Skeletal muscle satellite cell (primary cell): ENCODE results near the gene APOBEC3F.
"Not testable (repeated sequence)": the region's sequence is repeated elsewhere in the genome, so short reads cannot be mapped to it uniquely, and the experiment has no call there.

Experiments
- H3K27me3 ChIP-seq: 2 replicates; pipeline ENCODE4 v1.7.0; 2013; ENCODE audit warnings: low read length; ENCODE audit not compliant: control insufficient read depth, insufficient read depth
- H3K36me3 ChIP-seq: 2 replicates; pipeline ENCODE4 v1.7.0; 2013; ENCODE audit warnings: mild to moderate bottlenecking, control low read depth, low read length; ENCODE audit not compliant: insufficient read depth
- H3K4me1 ChIP-seq: 2 replicates; pipeline ENCODE4 v1.7.0; 2013; ENCODE audit warnings: low read length; ENCODE audit not compliant: control insufficient read depth, insufficient read depth
- H3K4me2 ChIP-seq: 2 replicates; pipeline ENCODE4 v1.7.0; 2013; ENCODE audit warnings: mild to moderate bottlenecking, low read length
- H3K4me3 ChIP-seq: 2 replicates; pipeline ENCODE4 v1.7.0; 2013; ENCODE audit warnings: low read length
- H3K9ac ChIP-seq: 2 replicates; pipeline ENCODE4 v1.7.0; 2013; ENCODE audit warnings: mild to moderate bottlenecking, low read depth, low read length, moderate library complexity
- H3K9me3 ChIP-seq: replicated peaks from 2 replicates; pipeline ENCODE4 v1.7.0; 2013; ENCODE audit warnings: mild to moderate bottlenecking, control low read depth, low read length

The APOBEC3F gene

GRCh38 chr22:39055658-39056057 lies 15.0 kb downstream of the APOBEC3F start:
- Histone ChIP-seq H3K27me3 (peaks cover 16% of the 10 kb centered on the region), H3K9me3 (no peaks in the 10 kb centered on the region), H3K4me1 (no peaks in the 10 kb centered on the region), H3K9ac (no peak overlapping the region), H3K36me3 (no peaks in the 10 kb centered on the region), H3K4me2 (no peak overlapping the region), H3K4me3 (no peak overlapping the region)

GRCh38 chr22:39061290-39061689 lies 20.6 kb downstream of the APOBEC3F start:
- not testable (repeated sequence) for H3K4me2 ChIP-seq, H3K9ac ChIP-seq, H3K36me3 ChIP-seq, H3K4me1 ChIP-seq, H3K4me3 ChIP-seq, H3K9me3 ChIP-seq
- H3K27me3 ChIP-seq = peaks cover 36% of the 10 kb centered on the region

- H3K4me1 ChIP-seq, H3K4me2 ChIP-seq, H3K9me3 ChIP-seq, H3K4me3 ChIP-seq, H3K36me3 ChIP-seq, H3K9ac ChIP-seq: not testable (repeated sequence)
- peaks cover 37% of the 10 kb centered on the region for H3K27me3 ChIP-seq
Observed at GRCh38 chr22:39061951-39062350, 21.3 kb downstream of the APOBEC3F start.

GRCh38 chr22:39063904-39064303 lies 23.2 kb downstream of the APOBEC3F start:
- H3K4me1 ChIP-seq, H3K4me2 ChIP-seq, H3K4me3 ChIP-seq, H3K9ac ChIP-seq, H3K9me3 ChIP-seq, H3K36me3 ChIP-seq: not testable (repeated sequence)
- peaks cover 52% of the 10 kb centered on the region for H3K27me3 ChIP-seq

GRCh38 chr22:39066442-39067276 lies 26.0 kb downstream of the APOBEC3F start:
- H3K9ac ChIP-seq, H3K4me1 ChIP-seq, H3K36me3 ChIP-seq, H3K9me3 ChIP-seq, H3K4me3 ChIP-seq, H3K4me2 ChIP-seq: not testable (repeated sequence)
- H3K27me3 ChIP-seq = peaks cover 39% of the 10 kb centered on the region

- Histone ChIP-seq H3K9me3 (no peaks in the 10 kb centered on the region), H3K4me1 (no peaks in the 10 kb centered on the region), H3K9ac (no peak overlapping the region), H3K4me2 (no peak overlapping the region), H3K27me3 (peaks cover 29% of the 10 kb centered on the region), H3K4me3 (no peak overlapping the region), H3K36me3 (no peaks in the 10 kb centered on the region)
Observed at GRCh38 chr22:39068033-39068785, 27.5 kb downstream of the APOBEC3F start.

GRCh38 chr22:39070186-39070585 lies 29.5 kb downstream of the APOBEC3F start:
- Histone ChIP-seq H3K36me3 (no peaks in the 10 kb centered on the region), H3K27me3 (peaks cover 29% of the 10 kb centered on the region)

GRCh38 chr22:39072581-39072981 lies 31.9 kb downstream of the APOBEC3F start:
- H3K36me3 ChIP-seq, H3K4me1 ChIP-seq, H3K9me3 ChIP-seq, H3K4me2 ChIP-seq, H3K4me3 ChIP-seq, H3K9ac ChIP-seq: not testable (repeated sequence)
- peaks cover 22% of the 10 kb centered on the region for H3K27me3 ChIP-seq

More at GRCh38 chr22:39070186-39070585, 29.5 kb downstream of the APOBEC3F start:
- H3K9me3 ChIP-seq = no peaks in the 10 kb centered on the region
- H3K4me3 ChIP-seq = no peak overlapping the region
- H3K4me2 ChIP-seq = no peak overlapping the region
- H3K9ac ChIP-seq = no peak overlapping the region
- H3K4me1 ChIP-seq = no peaks in the 10 kb centered on the region

- Histone ChIP-seq H3K4me1 (peaks cover 7% of the 10 kb centered on the region), H3K36me3 (no peaks in the 10 kb centered on the region), H3K4me2 (no peak overlapping the region), H3K27me3 (peaks cover 13% of the 10 kb centered on the region), H3K9ac (no peak overlapping the region), H3K9me3 (no peaks in the 10 kb centered on the region), H3K4me3 (no peak overlapping the region)
Observed at GRCh38 chr22:39073981-39074380, 33.3 kb downstream of the APOBEC3F start.

- H3K9ac ChIP-seq, H3K4me1 ChIP-seq: not testable (repeated sequence)
- H3K4me3 ChIP-seq = peak overlapping the region; percentile 19
Observed at GRCh38 chr22:39076155-39077025, 35.7 kb downstream of the APOBEC3F start.

More at GRCh38 chr22:39076155-39077025, 35.7 kb downstream of the APOBEC3F start:
- peak overlapping the region; percentile 49 for H3K4me2 ChIP-seq
- not testable (repeated sequence) for H3K9me3 ChIP-seq, H3K27me3 ChIP-seq, H3K36me3 ChIP-seq
